Smooth muscle cell (in vitro differentiated cells): ENCODE data around the gene SHISA2. TPM values are rescaled to one million over a fixed set of nuclear protein-coding genes. Genes with fewer than 3 reads are reported as not detected.

ENCODE experiments used
- DNase-seq: peaks from one replicate; lab custom pipeline; 2025; ENCODE audit not compliant: unreplicated experiment; lab: John Stamatoyannopoulos, UW
- H2AFZ ChIP-seq: fragments of 200-600 bp; sonication (generic); 2 replicates; pipeline ENCODE4 v1.6.0; 2016; ENCODE audit warnings: antibody characterized with exemption, low read depth, mild to moderate bottlenecking
- H3F3A ChIP-seq: fragments of 200-600 bp; sonication (generic); 2 replicates; pipeline ENCODE4 v1.6.0; 2017; ENCODE audit warnings: antibody characterized with exemption, low read depth
- H3K27ac ChIP-seq: fragments of 200-600 bp; sonication (generic); 2 replicates; pipeline ENCODE4 v1.5.1; 2016; ENCODE audit warnings: low read depth, mild to moderate bottlenecking
- H3K27me3 ChIP-seq: fragments of 200-600 bp; sonication (generic); 2 replicates; pipeline ENCODE4 v1.6.1; 2016; ENCODE audit warnings: low read depth, mild to moderate bottlenecking
- H3K36me3 ChIP-seq: fragments of 200-600 bp; sonication (generic); 2 replicates; pipeline ENCODE4 v1.5.1; 2016; ENCODE audit warnings: low read depth
- H3K4me1 ChIP-seq: fragments of 200-600 bp; sonication (generic); 2 replicates; pipeline ENCODE4 v1.5.1; 2016; ENCODE audit warnings: low read depth
- H3K4me2 ChIP-seq: fragments of 200-600 bp; sonication (generic); 2 replicates; pipeline ENCODE4 v1.6.0; 2016; ENCODE audit warnings: mild to moderate bottlenecking
- H3K4me3 ChIP-seq: fragments of 200-600 bp; sonication (generic); 2 replicates; pipeline ENCODE4 v1.5.1; 2016; ENCODE audit warnings: mild to moderate bottlenecking
- H3K79me2 ChIP-seq: fragments of 200-600 bp; sonication (generic); 2 replicates; pipeline ENCODE4 v1.6.0; 2016; ENCODE audit warnings: low read depth, mild to moderate bottlenecking
- H3K9ac ChIP-seq: fragments of 200-600 bp; sonication (generic); 2 replicates; pipeline ENCODE4 v1.6.0; 2016; ENCODE audit warnings: low read depth
- H3K9me3 ChIP-seq: fragments of 200-600 bp; sonication (generic); replicated peaks from 2 replicates; pipeline ENCODE4 v1.5.1; 2016; ENCODE audit warnings: low read depth
- H4K20me1 ChIP-seq: fragments of 200-600 bp; sonication (generic); 2 replicates; pipeline ENCODE4 v1.6.0; 2016; ENCODE audit warnings: low read depth
- WGBS: methylation state at CpG from one replicate; pipeline ENCODE4 v1.1.7; 2016; ENCODE audit warnings: low lambda C conversion rate; 5-methylcytosine and 5-hydroxymethylcytosine counted together
- polyA plus RNA-seq: library from polyadenylated mRNA; unstranded; fragments of >200 nt; fragmentation: Nextera tagmentation; extraction: Ambion mirVana; gene quantifications from 2 replicates; pipeline ENCODE4 v1.2.1, GENCODE V29; 2016
- total RNA-seq: library from RNA; depleted of rRNA; stranded (reverse); fragments of >200 nt; gene quantifications from 2 replicates; pipeline ENCODE4 v1.2.3, GENCODE V29; 2014
- TF ChIP-seq, protein P1 (sequence below): fragments of 200-600 bp; sonication (generic); IDR thresholded peaks from 2 replicates; pipeline ENCODE4 v1.5.1; 2017; ENCODE audit warnings: borderline replicate concordance, mild to moderate bottlenecking, antibody characterized with exemption; ENCODE audit not compliant: insufficient read depth, poor library complexity, severe bottlenecking

Gene SHISA2
- total and polyA plus RNA-seq, 2 experiments from 2014 or later = 0.14 to 0.81 TPM

DNA sequence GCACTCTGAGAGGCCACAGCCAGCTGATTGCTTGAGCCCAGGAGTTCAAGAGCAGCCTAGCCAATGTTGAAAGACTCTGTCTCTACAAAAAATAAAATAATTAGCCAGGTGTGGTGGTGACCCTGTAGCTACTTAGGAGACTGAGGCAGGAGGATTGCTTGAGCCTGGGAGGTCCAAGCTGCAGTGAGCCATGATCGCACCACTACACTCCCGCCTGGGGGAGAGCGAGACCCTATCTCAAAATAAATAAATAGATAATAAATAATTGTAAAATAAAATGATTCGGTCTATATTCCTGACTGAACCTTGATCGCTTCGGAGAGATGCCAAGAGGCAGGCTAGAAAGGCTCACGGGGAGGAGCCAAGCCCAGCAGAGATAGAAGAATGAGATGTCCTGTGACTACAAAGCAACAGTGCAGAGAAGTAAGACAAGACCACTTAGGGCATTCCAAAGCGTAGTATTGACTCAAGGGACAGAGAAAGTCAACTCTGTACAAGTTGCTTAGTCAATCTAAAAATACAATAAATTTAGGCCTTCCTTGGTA is 12.8 kb downstream of the SHISA2 start:
- Histone ChIP-seq H3K36me3 (no peaks in the 10 kb centered on the region), H3K4me2 (no peak overlapping the region), H3K9me3 (no peaks in the 10 kb centered on the region), H3K4me1 (no peaks in the 10 kb centered on the region), H3K27ac (no peak overlapping the region), H4K20me1 (no peaks in the 10 kb centered on the region), H3K79me2 (no peaks in the 10 kb centered on the region), H3K9ac (no peak overlapping the region), H3K4me3 (no peak overlapping the region), H2AFZ (no peak overlapping the region), H3F3A (no peaks in the 10 kb centered on the region), H3K27me3 (peaks cover 11% of the 10 kb centered on the region)
- 95% methylated on average over 8 of the region's 8 CpGs for WGBS
- TF ChIP-seq, protein P1, sequence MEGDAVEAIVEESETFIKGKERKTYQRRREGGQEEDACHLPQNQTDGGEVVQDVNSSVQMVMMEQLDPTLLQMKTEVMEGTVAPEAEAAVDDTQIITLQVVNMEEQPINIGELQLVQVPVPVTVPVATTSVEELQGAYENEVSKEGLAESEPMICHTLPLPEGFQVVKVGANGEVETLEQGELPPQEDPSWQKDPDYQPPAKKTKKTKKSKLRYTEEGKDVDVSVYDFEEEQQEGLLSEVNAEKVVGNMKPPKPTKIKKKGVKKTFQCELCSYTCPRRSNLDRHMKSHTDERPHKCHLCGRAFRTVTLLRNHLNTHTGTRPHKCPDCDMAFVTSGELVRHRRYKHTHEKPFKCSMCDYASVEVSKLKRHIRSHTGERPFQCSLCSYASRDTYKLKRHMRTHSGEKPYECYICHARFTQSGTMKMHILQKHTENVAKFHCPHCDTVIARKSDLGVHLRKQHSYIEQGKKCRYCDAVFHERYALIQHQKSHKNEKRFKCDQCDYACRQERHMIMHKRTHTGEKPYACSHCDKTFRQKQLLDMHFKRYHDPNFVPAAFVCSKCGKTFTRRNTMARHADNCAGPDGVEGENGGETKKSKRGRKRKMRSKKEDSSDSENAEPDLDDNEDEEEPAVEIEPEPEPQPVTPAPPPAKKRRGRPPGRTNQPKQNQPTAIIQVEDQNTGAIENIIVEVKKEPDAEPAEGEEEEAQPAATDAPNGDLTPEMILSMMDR = no peak
- no peak for DNase-seq

DNA sequence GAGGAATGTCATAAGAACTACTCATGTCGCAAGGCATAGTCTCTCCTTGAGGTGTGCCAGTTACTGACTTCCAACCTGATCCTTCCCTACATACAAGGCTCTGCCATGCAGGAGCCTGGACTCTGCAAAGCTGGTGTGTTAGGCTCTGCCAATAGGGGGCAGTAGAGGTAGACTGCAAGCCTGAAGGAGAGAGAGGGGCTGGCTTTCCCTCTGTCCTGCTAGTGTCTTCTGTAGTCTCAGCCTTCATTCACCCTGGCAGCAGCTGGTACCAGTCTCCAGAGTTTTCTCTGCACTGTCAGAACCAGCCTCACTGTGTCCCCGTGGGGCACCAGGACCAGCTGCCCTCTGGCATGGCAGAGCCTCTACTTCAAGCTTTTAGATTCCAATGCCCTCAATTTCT is 14.5 kb downstream of the SHISA2 start:
- Histone ChIP-seq H3K4me1 (no peaks in the 10 kb centered on the region), H3K79me2 (no peaks in the 10 kb centered on the region), H3K4me2 (no peak overlapping the region), H3K9ac (no peak overlapping the region), H3K27ac (no peak overlapping the region), H3K36me3 (no peaks in the 10 kb centered on the region), H3K4me3 (no peak overlapping the region), H2AFZ (no peak overlapping the region), H3F3A (no peaks in the 10 kb centered on the region), H3K9me3 (no peaks in the 10 kb centered on the region), H3K27me3 (peaks cover 6% of the 10 kb centered on the region), H4K20me1 (no peaks in the 10 kb centered on the region)
- TF ChIP-seq, protein P1 = peak; percentile 31
- 40% methylated on average over 2 of the region's 2 CpGs for WGBS
- DNase-seq = no peak

DNA sequence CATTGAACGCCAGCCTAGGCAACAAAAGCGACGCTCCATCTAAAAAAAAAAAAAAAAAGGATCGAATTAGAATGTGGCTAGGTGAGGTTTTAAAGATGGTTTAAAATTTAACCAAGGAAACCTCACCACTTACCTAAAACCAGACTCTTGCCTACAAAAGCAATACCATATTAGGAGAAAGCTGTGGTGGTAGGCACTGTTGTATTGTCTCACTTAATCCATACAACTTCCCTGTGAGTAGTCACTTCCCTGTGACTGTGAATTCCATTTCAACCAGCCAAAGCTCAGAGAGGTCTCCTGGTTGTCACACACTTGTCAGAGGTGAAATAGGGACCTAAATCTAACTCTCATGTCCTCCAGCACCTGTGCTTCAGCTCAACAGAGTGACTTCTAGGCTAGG is 15.4 kb downstream of the SHISA2 start:
- Histone ChIP-seq H4K20me1 (no peaks in the 10 kb centered on the region), H3K36me3 (no peaks in the 10 kb centered on the region), H3K27ac (no peak overlapping the region), H3K9ac (no peak overlapping the region), H3K4me3 (no peak overlapping the region), H2AFZ (no peak overlapping the region), H3K79me2 (no peaks in the 10 kb centered on the region), H3K27me3 (peaks cover 3% of the 10 kb centered on the region), H3K9me3 (no peaks in the 10 kb centered on the region), H3F3A (no peaks in the 10 kb centered on the region), H3K4me2 (no peak overlapping the region), H3K4me1 (no peaks in the 10 kb centered on the region)
- TF ChIP-seq, protein P1 = no peak
- DNase-seq = no peak
- 97% methylated on average over 4 of the region's 4 CpGs for WGBS

DNA sequence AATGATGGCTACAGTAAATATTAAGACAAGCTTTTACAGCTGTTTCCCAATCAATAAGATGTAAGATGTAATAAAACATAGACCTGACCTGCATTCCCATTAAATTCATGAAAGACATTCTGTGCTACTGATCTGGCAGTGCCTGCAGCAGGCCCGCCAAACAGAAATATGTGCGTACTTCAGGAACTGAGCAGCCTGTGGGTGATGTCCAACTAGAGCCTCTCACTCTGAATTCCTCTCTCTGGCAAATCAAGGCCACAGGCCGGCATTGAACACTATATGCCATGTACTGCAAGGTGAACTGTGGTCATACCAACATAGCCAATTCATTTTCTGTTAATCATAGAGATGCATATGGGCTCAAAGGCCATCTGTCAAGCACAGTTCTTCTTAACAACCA is 17.8 kb downstream of the SHISA2 start:
- no peaks in the 10 kb centered on the region for H4K20me1 ChIP-seq
- H3K9ac ChIP-seq = no peak overlapping the region
- no peaks in the 10 kb centered on the region for H3F3A ChIP-seq
- no peak overlapping the region for H3K4me3 ChIP-seq
- no peaks in the 10 kb centered on the region for H3K36me3 ChIP-seq
- H2AFZ ChIP-seq = no peak overlapping the region
- H3K4me2 ChIP-seq = no peak overlapping the region
- H3K4me1 ChIP-seq = no peaks in the 10 kb centered on the region
- H3K27ac ChIP-seq = no peak overlapping the region
- no peaks in the 10 kb centered on the region for H3K27me3 ChIP-seq
- no peaks in the 10 kb centered on the region for H3K9me3 ChIP-seq
- WGBS = 96% methylated on average over 3 of the region's 3 CpGs
- no peak for DNase-seq
- H3K79me2 ChIP-seq = no peaks in the 10 kb centered on the region
- TF ChIP-seq, protein P1 = no peak
